H1 (cell line): ENCODE measurements around the gene INHBB. TPM values are rescaled to one million over a fixed set of nuclear protein-coding genes. Genes with fewer than 3 reads are reported as not detected.

Source experiments
- CTCF ChIA-PET: fragments of 300-600 bp; sonication (Branson Sonifier 250); formaldehyde crosslinking; loops from one replicate; lab custom pipeline; 2021; ENCODE audit not compliant: partially characterized antibody; lab: Charles Lee
- POLR2A ChIA-PET: fragments of 300-600 bp; sonication (Branson Sonifier 250); formaldehyde crosslinking; loops from one replicate; lab custom pipeline; 2021; ENCODE audit warnings: inconsistent platforms; ENCODE audit not compliant: partially characterized antibody; lab: Charles Lee
- DNase-seq, 2 experiments: peaks; one replicate each; pipeline versions ENCODE4 v3.0.0 to v3.0.0-alpha.2; 2010 to 2022; ENCODE audit warnings: low spot score in 2 of 2, low read depth in 1 of 2, mixed read lengths in 1 of 2
- FAIRE-seq: peaks from 2 replicates; lab custom pipeline; 2011; peaks lifted over from hg19 to GRCh38; lab: Jason Lieb, UNC
- H2AFZ ChIP-seq: 2 replicates; pipeline ENCODE4 v1.8.1; 2012; ENCODE audit warnings: low read length, inconsistent platforms
- H2AK5ac ChIP-seq: 2 replicates; pipeline ENCODE4 v1.6.1; 2013; ENCODE audit warnings: low read depth, low read length
- H2BK120ac ChIP-seq: replicated peaks from 2 replicates; pipeline ENCODE3; 2013; ENCODE audit warnings: low read depth, low read length, inconsistent platforms
- H2BK12ac ChIP-seq: 2 replicates; pipeline ENCODE4 v1.6.1; 2013; ENCODE audit warnings: low read depth, low read length
- H2BK15ac ChIP-seq: 2 replicates; pipeline ENCODE4 v1.6.1; 2013; ENCODE audit warnings: low read length
- H2BK20ac ChIP-seq: 2 replicates; pipeline ENCODE4 v1.6.1; 2013; ENCODE audit warnings: low read length
- H2BK5ac ChIP-seq: 2 replicates; pipeline ENCODE4 v1.6.1; 2013; ENCODE audit warnings: low read depth, low read length
- H3K14ac ChIP-seq: 2 replicates; pipeline ENCODE4 v1.6.1; 2013; ENCODE audit warnings: inconsistent platforms; ENCODE audit not compliant: insufficient read length
- H3K18ac ChIP-seq: 2 replicates; pipeline ENCODE4 v1.6.1; 2013; ENCODE audit warnings: low read length; ENCODE audit errors: extremely low read depth
- H3K23ac ChIP-seq: 2 replicates; pipeline ENCODE4 v1.6.1; 2013; ENCODE audit warnings: inconsistent platforms; ENCODE audit not compliant: insufficient read length
- H3K23me2 ChIP-seq: 2 replicates; pipeline ENCODE4 v1.6.1; 2013; ENCODE audit warnings: low read depth, low read length
- H3K27ac ChIP-seq: 2 replicates; pipeline ENCODE4 v1.6.1; 2011; ENCODE audit warnings: low read depth, low read length, inconsistent platforms
- H3K27me3 ChIP-seq, 4 experiments: replicated peaks in 1 of 4; 1 replicate in 1 of 4; 2 replicates in 3 of 4; pipeline versions ENCODE4 v1.6.1 to v1.8.1; 2011 to 2013; ENCODE audit warnings: low read length in 3 of 4, mild to moderate bottlenecking in 3 of 4, inconsistent platforms in 2 of 4, mixed read lengths in 2 of 4, moderate library complexity in 1 of 4; ENCODE audit not compliant: control insufficient read depth in 3 of 4, insufficient read depth in 3 of 4; ENCODE audit errors: extremely low read depth in 1 of 4
- H3K36me3 ChIP-seq, 4 experiments: 2 replicates each; pipeline versions ENCODE4 v1.6.1 to v1.8.1; 2011 to 2013; ENCODE audit warnings: mild to moderate bottlenecking in 4 of 4, low read length in 3 of 4, moderate library complexity in 2 of 4, control low read depth in 1 of 4, inconsistent platforms in 1 of 4; ENCODE audit not compliant: insufficient read depth in 4 of 4, control insufficient read depth in 2 of 4
- H3K4ac ChIP-seq: replicated peaks from 2 replicates; pipeline ENCODE3; 2013; ENCODE audit warnings: low read length, low read depth, mixed read lengths, inconsistent platforms; ENCODE audit not compliant: insufficient read length
- H3K4me1 ChIP-seq, 4 experiments: replicated peaks in 1 of 4; 1 replicate in 1 of 4; 2 replicates in 3 of 4; pipeline versions ENCODE4 v1.6.1 to v1.8.1; 2011 to 2013; ENCODE audit warnings: low read length in 3 of 4, inconsistent platforms in 2 of 4, mixed read lengths in 1 of 4; ENCODE audit not compliant: insufficient read depth in 4 of 4, control insufficient read depth in 3 of 4
- H3K4me2 ChIP-seq, 2 experiments: 2 replicates each; pipeline versions ENCODE4 v1.6.1 to v1.8.1; 2011 to 2013; ENCODE audit warnings: low read depth in 2 of 2, low read length in 2 of 2, control low read depth in 1 of 2, inconsistent platforms in 1 of 2, mild to moderate bottlenecking in 1 of 2; ENCODE audit not compliant: insufficient read depth in 1 of 2
- H3K4me3 ChIP-seq, 4 experiments: fragments of 200-600, 300-600 bp in 1 of 4; sonication (generic), shearing (Covaris generic), sonication (Bioruptor Twin) in 1 of 4; 2 replicates each; pipeline versions ENCODE4 v1.5.1 to v1.8.1; 2011 to 2016; ENCODE audit warnings: low read length in 4 of 4, low read depth in 3 of 4, control low read depth in 2 of 4, inconsistent platforms in 2 of 4, mild to moderate bottlenecking in 2 of 4, mixed read lengths in 1 of 4, moderate library complexity in 1 of 4; ENCODE audit not compliant: insufficient read depth in 2 of 4; ENCODE audit errors: extremely low read depth in 1 of 4
- H3K56ac ChIP-seq: replicated peaks from 2 replicates; pipeline ENCODE3; 2013; ENCODE audit warnings: low read depth, mild to moderate bottlenecking, mixed read lengths, low read length, inconsistent platforms; ENCODE audit not compliant: insufficient read length
- H3K79me1 ChIP-seq: 2 replicates; pipeline ENCODE4 v1.6.1; 2013; ENCODE audit warnings: low read depth, low read length, control low read depth
- H3K79me2 ChIP-seq, 2 experiments: 2 replicates each; pipeline versions ENCODE4 v1.6.1 to v1.8.1; 2012 to 2013; ENCODE audit warnings: low read length in 2 of 2, mild to moderate bottlenecking in 2 of 2, inconsistent platforms in 1 of 2; ENCODE audit not compliant: insufficient read depth in 2 of 2, control insufficient read depth in 1 of 2
- H3K9ac ChIP-seq, 4 experiments: replicated peaks in 1 of 4; 1 replicate in 1 of 4; 2 replicates in 3 of 4; pipeline versions ENCODE4 v1.6.1 to v1.8.1; 2011 to 2013; ENCODE audit warnings: low read depth in 3 of 4, low read length in 3 of 4, control low read depth in 2 of 4, mild to moderate bottlenecking in 2 of 4, moderate library complexity in 2 of 4, inconsistent platforms in 1 of 4; ENCODE audit errors: extremely low read depth in 1 of 4
- H3K9me3 ChIP-seq, 2 experiments: 2 replicates each; pipeline versions ENCODE4 v1.6.1 to v1.8.1; 2012 to 2013; ENCODE audit warnings: mild to moderate bottlenecking in 2 of 2, moderate library complexity in 2 of 2, control low read depth in 1 of 2, inconsistent platforms in 1 of 2, low read depth in 1 of 2, low read length in 1 of 2, mixed read lengths in 1 of 2; ENCODE audit not compliant: insufficient read depth in 2 of 2
- H4K20me1 ChIP-seq, 2 experiments: replicated peaks in 1 of 2; 2 replicates each; pipeline versions ENCODE3 to v1.8.1; 2011 to 2013; ENCODE audit warnings: inconsistent platforms in 2 of 2, low read length in 2 of 2, mild to moderate bottlenecking in 1 of 2; ENCODE audit not compliant: insufficient read depth in 2 of 2, control insufficient read depth in 1 of 2
- H4K5ac ChIP-seq: 2 replicates; pipeline ENCODE4 v1.6.1; 2013; ENCODE audit warnings: low read length, low read depth, mixed read lengths, inconsistent platforms; ENCODE audit not compliant: insufficient read length
- H4K8ac ChIP-seq: 2 replicates; pipeline ENCODE4 v1.8.0; 2013; ENCODE audit warnings: mild to moderate bottlenecking, moderate library complexity, low read length, inconsistent platforms; ENCODE audit not compliant: insufficient read depth; ENCODE audit errors: extremely low read depth
- H4K91ac ChIP-seq: replicated peaks from 2 replicates; pipeline ENCODE3; 2013; ENCODE audit warnings: low read length, mixed read lengths, inconsistent platforms; ENCODE audit not compliant: insufficient read length
- CBX5 ChIP-seq: fragments of 300-800, 300-1000 bp; sonication (generic); IDR thresholded peaks from 2 replicates; pipeline ENCODE4 v1.7.1; 2016; ENCODE audit warnings: antibody characterized with exemption, low read length, low read depth
- CHD1 ChIP-seq: IDR thresholded peaks from 2 replicates; pipeline ENCODE4 v1.6.1; 2012; ENCODE audit warnings: low read depth, low read length, improper control_type of control experiment
- GABPA ChIP-seq: IDR thresholded peaks from 2 replicates; pipeline ENCODE4 v1.6.1; 2011; ENCODE audit warnings: mild to moderate bottlenecking, low read length, moderate library complexity, borderline replicate concordance; ENCODE audit not compliant: insufficient read depth
- SP2 ChIP-seq: IDR thresholded peaks from 2 replicates; pipeline ENCODE4 v1.6.1; 2012; ENCODE audit warnings: mild to moderate bottlenecking, low read length, inconsistent platforms
- WGBS, 2 experiments: shearing (Covaris generic) in 1 of 2; methylation state at CpG; one replicate each; pipeline versions ENCODE4 v1.1.6 to v1.1.7; 2013 to 2015; ENCODE audit warnings: low lambda C conversion rate in 2 of 2, mixed read lengths in 2 of 2, inconsistent platforms in 1 of 2, low coverage in 1 of 2, missing lambda C conversion rate in 1 of 2; ENCODE audit not compliant: insufficient replicate concordance in 2 of 2, insufficient coverage in 1 of 2, insufficient read length in 1 of 2; ENCODE audit errors: extremely low coverage in 1 of 2, missing lambda C conversion rate in 1 of 2; 5-methylcytosine and 5-hydroxymethylcytosine counted together
- polyA plus RNA-seq, 7 experiments: library from polyadenylated mRNA; depleted of rRNA in 3 of 7; stranded (reverse) in 5 of 7; unstranded in 2 of 7; fragments of >200 nt in 5 of 7; fragments of 200-250 nt in 2 of 7; gene quantifications; 1 replicate in 5 of 7; 2 replicates in 1 of 7; 4 replicates in 1 of 7; pipeline versions ENCODE4 v1.2.1 to v1.2.3, GENCODE V29; 2011 to 2013; ENCODE audit warnings: missing spikeins in 2 of 7, mixed read lengths in 2 of 7
- total RNA-seq: library from RNA; stranded (reverse); fragmentation: NEBNext Ultra II Directional; extraction: Animal tissue kit (Norgen Biotek cat#: 25700); gene quantifications from 2 replicates; pipeline ENCODE4 v1.2.1, GENCODE V29; 2021

Gene INHBB
- total and polyA plus RNA-seq, 2 of the 8 experiments (the other 6 are each of a cell fraction or from before 2014, with no cell fraction given), result 0.30 to 0.32 TPM

DNA sequence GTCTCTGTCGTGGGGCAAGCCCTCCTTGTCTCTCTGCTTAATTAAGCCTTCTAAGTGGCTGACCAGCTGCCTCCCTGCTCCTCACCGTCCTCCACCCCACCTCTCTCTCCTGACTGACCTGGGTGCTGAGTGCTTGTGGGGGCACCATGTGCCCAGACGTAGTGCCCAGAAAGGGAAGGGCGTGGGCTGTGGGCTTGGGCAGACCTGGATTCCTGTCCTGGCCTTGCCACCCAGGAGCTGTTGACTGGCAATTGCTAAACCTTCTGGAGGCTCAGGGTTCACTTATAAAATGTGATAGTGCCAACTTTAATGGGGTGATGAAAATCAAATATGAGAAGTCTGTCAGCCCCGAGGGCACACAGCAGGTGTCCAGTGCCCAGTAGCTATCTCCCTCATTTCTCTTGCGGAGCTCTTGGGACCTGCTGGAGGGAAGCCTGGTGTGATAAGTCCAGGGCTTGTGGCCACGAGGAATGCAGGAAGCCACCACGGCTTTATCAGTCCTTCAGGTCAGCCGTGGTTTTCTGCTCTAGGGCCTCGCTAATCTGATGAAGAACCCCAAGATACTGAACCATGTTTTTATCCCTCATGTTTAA lies 22.0 kb upstream of the INHBB start:
- Histone ChIP-seq H3K36me3 (no peaks in the 10 kb centered on the region), H2AK5ac (no peak overlapping the region), H4K8ac (no peak overlapping the region), H3K23ac (no peak overlapping the region), H2BK20ac (no peak overlapping the region), H3K4me1 (no peaks in the 10 kb centered on the region; a peak in 1 of 7 replicates), H3K23me2 (no peaks in the 10 kb centered on the region; the same call in 1 of the 2 replicates), H3K4me3 (no peak overlapping the region), H2BK5ac (no peak overlapping the region), H3K18ac (no peak overlapping the region), H3K4ac (no peak overlapping the region), H2BK120ac (no peak overlapping the region), H3K9me3 (no peaks in the 10 kb centered on the region), H2BK12ac (no peak overlapping the region), H3K27ac (no peak overlapping the region), H4K20me1 (no peaks in the 10 kb centered on the region), H3K56ac (no peak overlapping the region), H2BK15ac (no peak overlapping the region), H2AFZ (no peak overlapping the region), H4K5ac (no peak overlapping the region), H3K27me3 (peaks cover 0 to 4% (median 0%) of the 10 kb centered on the region in 4 experiments; a peak in 3 of 7 replicates), H3K79me2 (no peaks in the 10 kb centered on the region), H3K4me2 (no peak overlapping the region), H3K9ac (no peak overlapping the region), H4K91ac (no peak overlapping the region), H3K14ac (no peak overlapping the region), H3K79me1 (no peaks in the 10 kb centered on the region)
- WGBS, 2 experiments, result 93% methylated on average over 9 of the region's 10 CpGs; no CpG with 5 or more reads in 1 of the 2 experiments
- DNase-seq, result no peak
- ChIA-PET CTCF (interaction anchor here (1.0 to 6.5 kb wide), 8 partner anchors 11 to 357 kb away, joined by 3 to 48 read pairs (median 6); no protein-coding TSS in a partner anchor), POLR2A (no interaction called here)
- no peak for FAIRE-seq
- no peak for TF ChIP-seq CBX5
- TF ChIP-seq GABPA, result no peak
- no peak for TF ChIP-seq SP2
- no peak for TF ChIP-seq CHD1
